Right lobe of liver (tissue), 6 donors: ENCODE results near the gene SPAAR. TPM values are rescaled to one million over a fixed set of nuclear protein-coding genes. Genes with fewer than 3 reads are reported as not detected.

ENCODE experiments used
- ATAC-seq, 4 donors: fragments of 200-7000 bp; cut with Tn5 transposase; one replicate each; pipeline ENCODE4 v1.9.1; 2020; ENCODE audit warnings: mild to moderate bottlenecking in 4 of 4, moderate library complexity in 4 of 4
- DNase-seq, 3 donors: peaks; one replicate each; pipeline ENCODE4 v3.0.0-alpha.2; 2020
- H3K27ac ChIP-seq, 3 donors: fragments of 200-600 bp; one replicate each; pipeline ENCODE4 v1.8.0; 2022
- H3K27me3 ChIP-seq, 2 donors: fragments of 200-600 bp; one replicate each; pipeline ENCODE4 v1.8.0; 2022
- H3K36me3 ChIP-seq, 4 donors: fragments of 200-600 bp; sonication (generic) in 1 of 4; one replicate each; pipeline versions ENCODE4 v1.5.1 to v1.8.0; 2017 to 2022; ENCODE audit warnings: control low read depth in 1 of 4
- H3K4me1 ChIP-seq, 4 donors: fragments of 200-600 bp; sonication (generic) in 1 of 4; one replicate each; pipeline versions ENCODE4 v1.5.1 to v1.8.0; 2017 to 2022; ENCODE audit warnings: control low read depth in 1 of 4
- H3K4me3 ChIP-seq, 3 donors: fragments of 200-600 bp; one replicate each; pipeline ENCODE4 v1.8.0; 2022
- H3K9me3 ChIP-seq, 4 donors: fragments of 200-600 bp; sonication (generic) in 1 of 4; one replicate each; pipeline versions ENCODE4 v1.5.1 to v1.8.0; 2017 to 2022; ENCODE audit warnings: control low read depth in 1 of 4
- POLR2A ChIP-seq: fragments of 450-650 bp; IDR thresholded peaks from one replicate; pipeline ENCODE4 v1.6.1; 2017; ENCODE audit warnings: antibody characterized with exemption, mild to moderate bottlenecking
- WGBS: methylation state at CpG from one replicate; pipeline ENCODE4 v1.1.6; 2018; ENCODE audit warnings: low coverage, low lambda C conversion rate; ENCODE audit not compliant: insufficient coverage; ENCODE audit errors: missing lambda C conversion rate; 5-methylcytosine and 5-hydroxymethylcytosine counted together
- intact Hi-C, 2 donors: fragments of 100-400 bp; cut with DNase I; formaldehyde crosslinking; loops; one replicate each; pipeline versions ENCODE4 v1.11.2 to v1.14.1; 2022
- long read RNA-seq: library from polyadenylated mRNA; unstranded; transcript quantifications from one replicate; pipeline ENCODE4 v2.0.0, GENCODE V29; 2019
- total RNA-seq, 6 experiments: library from RNA; depleted of rRNA in 2 of 6; stranded (reverse); fragments of >200 nt in 2 of 6; fragmentation: NEBNext Ultra II Directional in 3 of 6; extraction: Animal tissue kit (Norgen Biotek cat#: 25700) in 3 of 6; gene quantifications; one replicate each; pipeline versions ENCODE4 v1.1.0 to v1.2.4, GENCODE V29; 2016 to 2023
- TF ChIP-seq, protein P1 (sequence below), 4 donors: fragments of 200-600 bp in 3 of 4; fragments of 450-650 bp in 1 of 4; IDR thresholded peaks; one replicate each; pipeline versions ENCODE4 v1.5.1 to v1.8.0; 2016 to 2022; ENCODE audit warnings: antibody characterized with exemption in 4 of 4, mild to moderate bottlenecking in 2 of 4
- donor health status: DM: no; HTN: yes; CAD: no.
- donor health status: DM: no; HTN: no; CAD: no.
- donor health status: DM: no; HTN: no; CAD: no.
- donor health status: DM: no; HTN: yes; CAD: no.
- donor health status: DM: no; HTN: yes; CAD: no.

SPAAR gene
- total RNA-seq: 1 to 10 TPM in 1 of 6 experiments, under 1 TPM in 5; 0.37 to 1.4 (median 0.84) TPM
- long read RNA-seq: 0 reads

DNA sequence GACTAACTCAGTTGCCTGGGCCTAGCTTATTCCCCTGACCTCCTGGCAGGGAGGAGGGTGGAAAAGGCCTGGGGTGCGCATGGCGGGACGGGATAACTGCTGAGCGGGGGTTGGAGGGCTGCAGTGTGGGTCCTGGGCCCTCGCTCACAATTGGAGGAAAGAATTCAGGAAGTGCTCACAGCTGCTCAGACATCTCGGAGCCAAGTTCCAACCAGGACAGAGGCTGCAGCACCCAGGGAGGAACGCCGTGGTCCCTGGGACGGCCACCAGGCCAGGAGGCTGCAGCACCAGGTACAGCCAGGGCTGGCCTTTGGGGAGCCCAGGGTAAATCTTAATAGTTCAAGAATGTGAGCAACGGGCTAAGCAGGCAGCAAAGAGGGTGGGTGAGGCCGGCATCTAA, at the start of gene SPAAR:
TSS of gene SPAAR (plus strand) at position 217 of the 400 bp plus-strand sequence. CDS start 974 bp downstream, outside the sequence.
- ATAC-seq (no peak), DNase-seq (no peak)
- Histone ChIP-seq H3K4me3 (peak within 1 kb of the TSS in 1 of 3 donors; percentile 1), H3K9me3 (no peaks in the 10 kb centered on the region), H3K4me1 (peaks cover 0 to 59% (median 18%) of the 10 kb centered on the region in 4 donors), H3K27me3 (no peaks in the 10 kb centered on the region), H3K36me3 (no peaks in the 10 kb centered on the region), H3K27ac (peak within 1 kb of the TSS; percentile 53 to 69 (median 62))
- intact Hi-C loops: loop anchor here in 1 of 2 donors (5.0 kb wide), 1 partner anchor 33 kb away; no protein-coding TSS in a partner anchor
- 76% methylated on average over 7 of the region's 11 CpGs for WGBS
- TF ChIP-seq POLR2A: no peak
- TF ChIP-seq, protein P1, sequence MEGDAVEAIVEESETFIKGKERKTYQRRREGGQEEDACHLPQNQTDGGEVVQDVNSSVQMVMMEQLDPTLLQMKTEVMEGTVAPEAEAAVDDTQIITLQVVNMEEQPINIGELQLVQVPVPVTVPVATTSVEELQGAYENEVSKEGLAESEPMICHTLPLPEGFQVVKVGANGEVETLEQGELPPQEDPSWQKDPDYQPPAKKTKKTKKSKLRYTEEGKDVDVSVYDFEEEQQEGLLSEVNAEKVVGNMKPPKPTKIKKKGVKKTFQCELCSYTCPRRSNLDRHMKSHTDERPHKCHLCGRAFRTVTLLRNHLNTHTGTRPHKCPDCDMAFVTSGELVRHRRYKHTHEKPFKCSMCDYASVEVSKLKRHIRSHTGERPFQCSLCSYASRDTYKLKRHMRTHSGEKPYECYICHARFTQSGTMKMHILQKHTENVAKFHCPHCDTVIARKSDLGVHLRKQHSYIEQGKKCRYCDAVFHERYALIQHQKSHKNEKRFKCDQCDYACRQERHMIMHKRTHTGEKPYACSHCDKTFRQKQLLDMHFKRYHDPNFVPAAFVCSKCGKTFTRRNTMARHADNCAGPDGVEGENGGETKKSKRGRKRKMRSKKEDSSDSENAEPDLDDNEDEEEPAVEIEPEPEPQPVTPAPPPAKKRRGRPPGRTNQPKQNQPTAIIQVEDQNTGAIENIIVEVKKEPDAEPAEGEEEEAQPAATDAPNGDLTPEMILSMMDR (IDR thresholded peaks at IDR 0.05): no peak

DNA sequence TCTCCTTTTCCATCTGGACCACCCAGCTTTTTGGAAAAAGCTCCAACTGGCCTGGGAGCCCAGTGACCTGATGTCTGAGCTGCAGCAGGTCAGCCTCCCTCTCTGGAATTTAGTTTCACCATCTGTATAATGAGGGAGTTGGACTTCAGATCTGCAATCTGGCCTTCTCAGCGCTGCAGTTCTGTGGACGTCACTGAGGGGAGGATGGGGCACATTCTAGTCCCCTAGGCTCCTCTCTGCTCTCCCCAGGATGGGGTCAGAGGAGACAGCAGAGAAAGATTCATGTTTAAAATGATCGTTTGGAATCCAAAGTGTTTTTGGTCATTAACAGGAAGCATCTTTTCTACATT, 49.3 kb upstream of the SPAAR start:
- Histone ChIP-seq H3K4me1 (no peaks in the 10 kb centered on the region), H3K27me3 (no peaks in the 10 kb centered on the region), H3K27ac (no peak overlapping the region), H3K36me3 (no peaks in the 10 kb centered on the region), H3K9me3 (no peaks in the 10 kb centered on the region), H3K4me3 (no peak overlapping the region)
- no peak for TF ChIP-seq POLR2A
- TF ChIP-seq, protein P1 (IDR thresholded peaks at IDR 0.05): no peak
- DNase-seq (no peak), ATAC-seq (no peak)
- WGBS: 44% methylated on average over 3 of the region's 3 CpGs
- intact Hi-C loops: no loop called here

GRCh38 chr9:35861161-35861897, 48.0 kb upstream of the SPAAR start:
- 46% methylated on average over 10 of the region's 12 CpGs for WGBS
- H3K36me3 ChIP-seq: no peaks in the 10 kb centered on the region
- no peak for TF ChIP-seq POLR2A
- TF ChIP-seq, protein P1 (IDR thresholded peaks at IDR 0.05): no peak
- DNase-seq (peak in 1 of 3 donors; percentile 18), ATAC-seq (no peak)
- intact Hi-C loops: no loop called here
- no peak overlapping the region for H3K4me3 ChIP-seq
- no peaks in the 10 kb centered on the region for H3K27me3 ChIP-seq
- H3K4me1 ChIP-seq: no peaks in the 10 kb centered on the region
- no peak overlapping the region for H3K27ac ChIP-seq
- no peaks in the 10 kb centered on the region for H3K9me3 ChIP-seq

- WGBS: no CpG with 5 or more reads among the region's 4 CpGs
- Histone ChIP-seq H3K27me3 (no peaks in the 10 kb centered on the region), H3K36me3 (no peaks in the 10 kb centered on the region), H3K4me1 (no peaks in the 10 kb centered on the region), H3K4me3 (no peak overlapping the region), H3K27ac (no peak overlapping the region), H3K9me3 (no peaks in the 10 kb centered on the region)
- no peak for DNase-seq
- intact Hi-C loops: no loop called here
- TF ChIP-seq, protein P1 (IDR thresholded peaks at IDR 0.05): no peak
- no peak for ATAC-seq
Measured at GRCh38 chr9:35862328-35862727, 47.0 kb upstream of the SPAAR start.
